ENCODE results near the gene CASQ1.

GRCh38 chr1:160178731-160179130, 11.6 kb upstream of the CASQ1 start:
- TF ChIP-seq CTCF (IDR thresholded peaks at IDR 0.05) (no peak), POLR2A (IDR thresholded peaks at IDR 0.05) (no peak)
